DOHH2 (cell line): ENCODE measurements around the gene HIPK4.

ENCODE experiments used
- CTCF ChIP-seq: fragments of 200-600 bp; sonication (generic); IDR thresholded peaks from one replicate; pipeline ENCODE4 v1.5.1; 2014; ENCODE audit warnings: antibody characterized with exemption, mild to moderate bottlenecking, low read depth, low read length; ENCODE audit not compliant: poor library complexity, severe bottlenecking
- EZH2phosphoT487 ChIP-seq: fragments of 200-600 bp; sonication (generic); IDR thresholded peaks from 2 replicates; pipeline ENCODE4 v1.6.1; 2017; ENCODE audit warnings: borderline replicate concordance, mild to moderate bottlenecking, antibody characterized with exemption, low read length, moderate library complexity, mixed read lengths

- no peak for TF ChIP-seq CTCF
- no peak for TF ChIP-seq EZH2phosphoT487
These were observed 13.4 kb upstream of the HIPK4 start for GRCh38 chr19:40403262-40403984.
